Astrocyte (in vitro differentiated cells and primary cell): Measurements from ENCODE around the gene ZNRF1.

Experiments used
- CTCF ChIP-seq: IDR thresholded peaks from 2 replicates; pipeline ENCODE4 v1.5.1; 2011; ENCODE audit warnings: low read depth, mild to moderate bottlenecking, inconsistent platforms, low read length, moderate library complexity; ENCODE audit not compliant: insufficient read depth
- EZH2 ChIP-seq: IDR thresholded peaks from 2 replicates; pipeline ENCODE4 v1.6.1; 2012; ENCODE audit warnings: mild to moderate bottlenecking, low read length, inconsistent platforms; ENCODE audit not compliant: insufficient read depth

- TF ChIP-seq CTCF (no peak), EZH2 (no peak)
Observed at GRCh38 chr16:75114946-75115825, 116.4 kb downstream of the ZNRF1 start.
